ENCODE results near the gene MT4.
A peak's percentile ranks its signal among the peaks of the same experiment; 100 is the strongest.

- peak in 2 of 12 donors; percentile 9 to 12 for TF ChIP-seq CTCF (IDR thresholded peaks at IDR 0.05)
- peak in 1 of 2 donors; percentile 86 for TF ChIP-seq POLR2A (IDR thresholded peaks at IDR 0.05)
Observed at GRCh38 chr16:56519459-56520250, 45.2 kb upstream of the MT4 start, which contains the start of gene BBS2.

All from heart left ventricle (tissue), 13 donors.